SKM-1 treated with dmso at 0.1 percent for 144 hours (cell line): ENCODE results near the gene SSUH2.

Experiments used
- DNase-seq: peaks from one replicate; lab custom pipeline; 2025; ENCODE audit not compliant: unreplicated experiment; lab: John Stamatoyannopoulos, UW

The SSUH2 gene

GRCh38 chr3:8618950-8619349 is 25.6 kb downstream of the SSUH2 start:
- DNase-seq: no peak

GRCh38 chr3:8617921-8618320 is 26.7 kb downstream of the SSUH2 start:
- no peak for DNase-seq

- no peak for DNase-seq
These were observed 33.6 kb downstream of the SSUH2 start for GRCh38 chr3:8610951-8611350.

- no peak for DNase-seq
These were observed 35.7 kb downstream of the SSUH2 start for GRCh38 chr3:8608791-8609467.

- no peak for DNase-seq
These were observed 36.4 kb downstream of the SSUH2 start for GRCh38 chr3:8608041-8608790.

- DNase-seq: no peak
These were observed 37.2 kb downstream of the SSUH2 start for GRCh38 chr3:8607234-8608040.

DNA sequence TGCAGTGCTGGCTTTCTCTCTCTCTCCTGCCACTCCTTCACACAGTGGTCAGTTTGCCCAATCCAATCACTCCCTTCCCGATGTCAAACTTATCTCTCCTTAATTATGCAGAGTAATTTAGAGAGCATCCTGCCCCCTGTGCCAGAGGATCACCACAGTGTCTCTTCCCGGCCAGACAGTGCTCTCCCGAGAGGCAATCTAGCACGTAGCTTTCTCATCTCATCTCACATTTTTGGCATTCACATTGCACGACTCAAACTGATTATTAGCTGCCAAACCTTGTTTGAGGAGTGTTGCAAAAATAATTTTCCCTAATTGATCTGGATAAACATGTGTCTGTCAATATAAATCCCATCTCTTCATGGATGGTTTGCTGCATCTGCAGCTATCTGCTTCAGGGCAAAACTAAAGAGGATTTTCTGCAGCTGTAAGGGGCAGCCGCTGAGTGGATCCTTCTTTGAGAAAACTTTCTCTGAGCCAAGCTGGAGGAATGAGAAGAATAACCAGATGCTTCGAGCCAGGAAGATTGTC is 37.8 kb downstream of the SSUH2 start:
- no peak for DNase-seq

DNA sequence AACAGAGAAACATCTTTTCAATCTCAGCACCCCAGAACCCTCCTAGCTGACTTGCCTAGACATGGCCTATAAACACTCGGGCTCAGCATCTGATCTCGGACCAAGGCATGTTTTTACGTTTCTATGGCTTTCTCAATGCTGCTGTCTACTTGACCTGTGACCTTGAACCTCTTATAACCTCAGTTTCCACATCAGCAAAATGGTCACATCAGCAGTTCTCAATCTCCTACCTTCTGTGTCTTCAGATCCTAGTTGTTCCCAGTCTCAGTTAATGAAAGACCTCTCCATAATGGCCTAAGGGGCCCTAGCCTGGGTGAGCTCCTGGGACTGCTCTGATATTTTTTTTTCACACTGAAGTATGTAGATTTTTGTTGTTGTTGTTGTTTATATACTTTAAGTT is 39.6 kb downstream of the SSUH2 start:
- DNase-seq: no peak

DNA sequence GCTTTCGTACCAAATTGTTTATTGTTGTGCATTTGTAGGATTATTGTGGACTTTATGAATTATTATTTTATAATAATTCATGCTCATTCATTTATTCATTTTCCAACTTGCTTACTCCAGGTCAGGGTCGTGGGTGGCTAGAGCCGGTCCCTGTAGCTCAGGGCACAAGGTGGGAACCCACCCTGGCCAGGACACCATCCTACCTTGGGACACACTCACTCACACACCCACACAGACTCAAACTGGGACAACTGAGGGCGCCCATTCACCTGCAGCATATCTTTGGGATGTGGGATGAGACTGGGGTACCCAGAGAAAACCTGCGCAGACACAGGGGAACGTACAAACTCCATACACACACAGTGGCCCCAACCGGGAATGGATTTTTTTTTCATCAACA is 40.6 kb downstream of the SSUH2 start:
- DNase-seq: no peak

DNA sequence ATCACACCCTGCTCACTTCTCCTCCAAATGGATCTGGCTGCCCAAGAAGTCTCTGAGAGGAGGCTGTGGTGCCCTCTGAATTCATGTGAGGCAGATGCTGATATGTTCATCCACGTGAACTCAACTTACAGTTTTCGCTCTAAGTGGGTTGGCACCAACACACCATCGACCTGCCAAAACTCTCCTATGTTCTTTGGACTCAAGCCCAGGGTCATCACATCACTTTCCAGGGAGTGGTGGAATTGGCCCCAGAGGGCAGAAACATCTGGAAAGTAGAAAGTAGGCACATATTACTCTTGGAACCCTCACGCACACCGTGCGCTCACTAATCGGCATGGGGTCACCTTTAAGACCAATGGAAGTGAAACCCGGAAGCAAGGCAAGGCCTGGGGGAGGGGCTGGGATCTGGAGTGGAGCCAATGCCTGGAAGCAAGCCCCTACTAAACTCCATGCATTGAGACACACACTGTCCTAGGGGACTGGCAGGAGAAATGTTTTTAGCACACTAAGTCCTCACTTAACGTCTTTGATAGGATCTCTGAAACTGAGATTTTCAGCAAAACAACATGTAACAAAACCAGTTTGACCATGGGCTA is 41.4 kb downstream of the SSUH2 start:
- DNase-seq: no peak

GRCh38 chr3:8600457-8600856 is 44.1 kb downstream of the SSUH2 start:
- DNase-seq: no peak

- no peak for DNase-seq
These were observed 45.5 kb downstream of the SSUH2 start for GRCh38 chr3:8599146-8599545.

DNA sequence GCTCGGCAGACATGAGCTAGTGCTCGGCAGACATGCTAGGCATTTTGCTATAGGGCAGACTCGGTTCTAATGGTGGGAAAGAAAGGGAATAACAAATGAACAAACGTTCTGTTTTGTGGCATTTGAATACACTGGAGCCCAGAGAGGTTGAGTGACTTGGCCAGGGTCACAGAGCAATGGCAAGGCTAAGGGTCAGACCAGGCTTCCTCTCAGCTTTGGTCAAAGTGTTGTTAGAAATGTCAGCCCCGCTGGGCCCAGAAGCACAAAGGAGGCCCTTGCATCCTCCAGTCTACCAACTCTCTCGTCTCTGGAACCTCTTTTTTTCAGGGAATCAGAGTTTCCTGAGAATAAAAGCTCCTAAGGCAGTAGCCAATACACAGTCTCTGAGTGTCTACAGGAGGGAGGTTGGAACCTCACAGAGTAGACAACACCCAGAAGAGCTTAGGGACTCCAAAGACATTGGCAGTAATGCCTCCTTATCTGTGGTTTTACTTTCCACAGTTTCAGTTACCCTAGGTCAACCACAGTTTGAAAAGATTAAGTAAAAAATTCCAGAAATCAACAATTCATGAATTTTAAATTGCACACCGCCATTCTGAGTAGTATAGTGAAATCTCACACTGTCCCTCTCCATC is 47.3 kb downstream of the SSUH2 start:
- DNase-seq: no peak

GRCh38 chr3:8596321-8597218 is 48.0 kb downstream of the SSUH2 start:
- no peak for DNase-seq

DNA sequence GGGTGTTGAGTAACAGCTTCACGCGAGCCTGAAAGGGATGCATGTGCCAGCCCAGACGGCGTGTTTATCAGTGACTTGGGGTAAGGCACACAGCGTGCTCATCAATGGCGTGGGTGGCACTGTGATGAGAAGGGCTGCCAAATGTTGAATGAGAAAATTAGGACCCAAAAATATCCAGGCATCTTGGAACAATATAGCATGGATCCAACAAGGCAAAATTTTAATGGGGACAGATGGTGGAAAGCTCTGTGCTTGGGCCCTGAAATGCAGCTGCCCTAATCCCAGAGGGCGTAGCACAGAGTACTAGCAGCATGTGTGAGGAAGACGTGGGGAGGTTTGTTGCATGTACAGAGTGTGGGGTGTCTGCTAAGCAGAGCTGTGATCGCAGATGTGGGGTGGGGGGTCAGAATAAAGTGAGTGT is 48.9 kb downstream of the SSUH2 start:
- no peak for DNase-seq

GRCh38 chr3:8595252-8595651 is 49.3 kb downstream of the SSUH2 start:
- DNase-seq: no peak

- DNase-seq: no peak
These were observed 51.4 kb downstream of the SSUH2 start for GRCh38 chr3:8593021-8593827.

- DNase-seq: no peak
These were observed 54.6 kb downstream of the SSUH2 start for GRCh38 chr3:8589880-8590556.
